SK-N-SH (cell line): Measurements from ENCODE around the gene PEMT. TPM values are rescaled to one million over a fixed set of nuclear protein-coding genes. Genes with fewer than 3 reads are reported as not detected.

Experiments used
- CTCF ChIA-PET: fragments of 300-600, 350-600 bp; formaldehyde crosslinking; extraction: SDS; loops from one replicate; lab custom pipeline; 2021; lab: Yijun Ruan, JAX
- POLR2A ChIA-PET: fragments of 350-600 bp; sonication (Branson Sonifier 250); formaldehyde crosslinking; extraction: SDS; loops from one replicate; lab custom pipeline; 2020; ENCODE audit warnings: antibody characterized with exemption, inconsistent platforms; lab: Yijun Ruan, JAX
- DNase-seq: peaks from one replicate; pipeline ENCODE4 v3.0.0; 2012
- H2AFZ ChIP-seq: fragments of 200-600 bp; sonication (generic); 2 replicates; pipeline ENCODE4 v1.8.1; 2016; ENCODE audit warnings: antibody characterized with exemption, mild to moderate bottlenecking, low read depth
- H3F3A ChIP-seq: fragments of 200-600 bp; sonication (generic); replicated peaks from 2 replicates; pipeline ENCODE3; 2016; ENCODE audit warnings: antibody characterized with exemption, mild to moderate bottlenecking; ENCODE audit not compliant: insufficient read depth
- H3K27ac ChIP-seq, 2 experiments: fragments of 200-500 bp in 1 of 2; fragments of 200-600 bp in 1 of 2; sonication (Bioruptor generic) in 1 of 2; sonication (generic), shearing (Covaris generic) in 1 of 2; 2 replicates each; pipeline versions ENCODE4 v1.5.1 to v1.6.1; 2014 to 2016; ENCODE audit warnings: low read depth in 2 of 2, inconsistent platforms in 1 of 2, low read length in 1 of 2, mild to moderate bottlenecking in 1 of 2, mixed read lengths in 1 of 2
- H3K27me3 ChIP-seq: fragments of 200-600 bp; sonication (generic), shearing (Covaris generic); 2 replicates; pipeline ENCODE4 v1.6.1; 2016; ENCODE audit warnings: mixed run types; ENCODE audit not compliant: insufficient read depth
- H3K36me3 ChIP-seq, 2 experiments: fragments of 200-500 bp in 1 of 2; fragments of 200-600 bp in 1 of 2; sonication (Bioruptor generic) in 1 of 2; sonication (generic) in 1 of 2; replicated peaks in 1 of 2; 2 replicates each; pipeline versions ENCODE3 to v1.5.1; 2014 to 2016; ENCODE audit warnings: low read length in 1 of 2, mild to moderate bottlenecking in 1 of 2; ENCODE audit not compliant: insufficient read depth in 2 of 2, control insufficient read depth in 1 of 2
- H3K4me1 ChIP-seq, 2 experiments: fragments of 200-500 bp in 1 of 2; fragments of 200-600 bp in 1 of 2; sonication (Bioruptor generic) in 1 of 2; sonication (generic), shearing (Covaris generic) in 1 of 2; 2 replicates each; pipeline versions ENCODE4 v1.5.1 to v1.6.1; 2014 to 2016; ENCODE audit warnings: low read depth in 1 of 2, low read length in 1 of 2, mixed run types in 1 of 2; ENCODE audit not compliant: insufficient read depth in 2 of 2, control insufficient read depth in 1 of 2
- H3K4me2 ChIP-seq: fragments of 200-600 bp; sonication (generic), shearing (Covaris generic); 2 replicates; pipeline ENCODE4 v1.6.1; 2017; ENCODE audit warnings: mixed run types
- H3K4me3 ChIP-seq, 2 experiments: fragments of 200-500 bp in 1 of 2; fragments of 200-600 bp in 1 of 2; sonication (Bioruptor generic) in 1 of 2; sonication (generic), shearing (Covaris generic) in 1 of 2; 2 replicates each; pipeline versions ENCODE4 v1.5.1 to v1.8.1; 2014 to 2016; ENCODE audit warnings: low read depth in 2 of 2, inconsistent platforms in 1 of 2, low read length in 1 of 2, mild to moderate bottlenecking in 1 of 2, mixed read lengths in 1 of 2, moderate library complexity in 1 of 2
- H3K79me2 ChIP-seq: fragments of 200-600 bp; sonication (generic); 2 replicates; pipeline ENCODE4 v1.8.1; 2017; ENCODE audit warnings: mild to moderate bottlenecking; ENCODE audit not compliant: insufficient read depth
- H3K9ac ChIP-seq: fragments of 200-600 bp; sonication (generic); 2 replicates; pipeline ENCODE4 v1.6.1; 2017; ENCODE audit warnings: mixed run types
- H3K9me2 ChIP-seq: fragments of 200-600 bp; sonication (generic); 2 replicates; pipeline ENCODE4 v1.6.1; 2017; ENCODE audit warnings: mixed run types
- H3K9me3 ChIP-seq: fragments of 200-600 bp; sonication (generic); 2 replicates; pipeline ENCODE4 v1.6.1; 2017; ENCODE audit warnings: mixed run types, mild to moderate bottlenecking, moderate library complexity
- H4K20me1 ChIP-seq: fragments of 200-600 bp; sonication (generic); 2 replicates; pipeline ENCODE4 v1.6.1; 2017; ENCODE audit warnings: mild to moderate bottlenecking, mixed run types; ENCODE audit not compliant: insufficient read depth
- CHD2 ChIP-seq: fragments of 150-350 bp; IDR thresholded peaks from 2 replicates; pipeline ENCODE4 v1.6.1; 2018; ENCODE audit warnings: low read length; ENCODE audit not compliant: partially characterized antibody
- EP300 ChIP-seq, 2 experiments: IDR thresholded peaks; 2 replicates each; pipeline versions ENCODE4 v1.4.0 to v1.6.1; 2012; ENCODE audit warnings: borderline replicate concordance in 1 of 2, low read depth in 1 of 2, low read length in 1 of 2
- EZH2phosphoT487 ChIP-seq: fragments of 200-600 bp; sonication (generic); IDR thresholded peaks from 2 replicates; pipeline ENCODE4 v1.6.1; 2017; ENCODE audit warnings: low read depth, mixed run types, mild to moderate bottlenecking, antibody characterized with exemption, moderate library complexity, borderline replicate concordance
- FOSL2 ChIP-seq: IDR thresholded peaks from 2 replicates; pipeline ENCODE4 v1.4.0; 2012; ENCODE audit warnings: low read depth, mild to moderate bottlenecking, moderate library complexity, borderline replicate concordance
- GABPA ChIP-seq: IDR thresholded peaks from 2 replicates; pipeline ENCODE4 v1.4.0; 2012; ENCODE audit warnings: low read depth, mild to moderate bottlenecking
- GATA2 ChIP-seq: sonication (generic); formaldehyde crosslinking; IDR thresholded peaks from 2 replicates; pipeline ENCODE4 v1.5.0; 2020; ENCODE audit warnings: mild to moderate bottlenecking, missing genetic modification reagents
- JUND ChIP-seq: IDR thresholded peaks from 2 replicates; pipeline ENCODE4 v1.4.0; 2012
- MXI1 ChIP-seq: IDR thresholded peaks from 2 replicates; pipeline ENCODE4 v1.6.1; 2012; ENCODE audit warnings: mild to moderate bottlenecking, low read depth, low read length, improper control_type of control experiment
- NFIC ChIP-seq: IDR thresholded peaks from 2 replicates; pipeline ENCODE4 v1.4.0; 2012; ENCODE audit warnings: borderline replicate concordance
- POLR2AphosphoS5 ChIP-seq: IDR thresholded peaks from 2 replicates; pipeline ENCODE4 v1.6.1; 2012; ENCODE audit warnings: low read depth, low read length
- SMC3 ChIP-seq: IDR thresholded peaks from 2 replicates; pipeline ENCODE4 v1.6.1; 2012; ENCODE audit warnings: low read depth, low read length, improper control_type of control experiment
- TCF12 ChIP-seq: IDR thresholded peaks from 2 replicates; pipeline ENCODE4 v1.4.0; 2012
- YY1 ChIP-seq: IDR thresholded peaks from 2 replicates; pipeline ENCODE4 v1.4.0; 2012; ENCODE audit warnings: low read depth, mild to moderate bottlenecking
- WGBS: methylation state at CpG from one replicate; pipeline ENCODE4 v1.1.6; 2017; ENCODE audit warnings: low lambda C conversion rate; 5-methylcytosine and 5-hydroxymethylcytosine counted together
- polyA plus RNA-seq, 3 experiments: library from polyadenylated mRNA; depleted of rRNA; stranded (reverse); fragments of >200 nt; gene quantifications; 2 replicates each; pipeline ENCODE4 v1.2.3, GENCODE V29; 2012
- TF ChIP-seq, protein P1 (sequence below): IDR thresholded peaks from 2 replicates; pipeline ENCODE4 v1.4.0; 2012; ENCODE audit warnings: low read depth, borderline replicate concordance
- TF ChIP-seq, protein P2 (sequence below): IDR thresholded peaks from 2 replicates; pipeline ENCODE4 v1.4.0; 2012; ENCODE audit warnings: low read depth, borderline replicate concordance
- TF ChIP-seq, protein P3 (sequence below): IDR thresholded peaks from 2 replicates; pipeline ENCODE4 v1.4.0; 2012; ENCODE audit warnings: low read depth
- TF ChIP-seq, protein P4 (sequence below): IDR thresholded peaks from 2 replicates; pipeline ENCODE4; 2012

The PEMT gene
- polyA plus RNA-seq, 1 of the 3 experiments (the other 2 are of a cell fraction) = 52.8 TPM

DNA sequence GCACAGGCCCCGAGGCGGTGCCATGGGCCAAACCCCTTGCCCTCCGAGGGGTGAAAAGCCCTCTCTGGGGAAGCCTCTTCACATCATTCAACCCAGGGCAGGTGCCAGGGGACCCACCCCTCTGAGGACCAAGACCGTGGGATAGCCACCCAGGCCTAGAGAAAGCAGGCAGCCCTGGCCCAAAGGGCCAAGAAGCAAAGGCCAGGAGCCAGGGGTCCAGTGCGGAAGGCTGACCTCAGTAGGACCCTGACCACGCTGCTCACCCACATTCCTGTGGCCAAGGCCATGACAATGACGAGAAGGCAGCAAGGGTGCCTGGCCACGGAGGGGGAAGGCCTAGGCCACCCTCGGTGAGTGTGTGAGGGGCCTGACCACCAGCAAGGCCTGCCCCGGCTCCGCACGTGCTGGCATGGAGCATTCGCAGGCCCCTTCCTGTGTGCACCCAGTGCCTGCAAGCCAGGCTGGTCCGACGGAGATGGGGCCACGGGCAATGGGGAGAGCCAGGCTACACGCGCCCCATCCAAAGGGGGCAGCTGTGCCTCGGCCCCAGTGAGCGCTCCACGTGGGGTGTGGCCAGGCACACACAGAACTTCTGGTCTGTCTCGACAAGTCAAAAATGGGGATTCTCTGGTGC, 70.8 kb downstream of the PEMT start:
- ChIA-PET CTCF (interaction anchor here (0.8 to 8.3 kb wide), 2 partner anchors 24 to 48 kb away, joined by 4 to 42 read pairs; no protein-coding TSS in a partner anchor), POLR2A (no interaction called here)
- Histone ChIP-seq H3K27me3 (no peaks in the 10 kb centered on the region), H3K4me2 (no peak overlapping the region), H3K4me3 (no peak overlapping the region), H3K36me3 (no peaks in the 10 kb centered on the region), H3F3A (no peaks in the 10 kb centered on the region), H3K9me2 (no peaks in the 10 kb centered on the region), H4K20me1 (0 out of 2 replicates have a peak, but pooled peaks cover 3% of the 10 kb centered on the region), H3K4me1 (peaks cover 0 to 25% of the 10 kb centered on the region in 2 experiments; a peak in 1 of 4 replicates), H2AFZ (no peak overlapping the region), H3K27ac (no peak overlapping the region), H3K79me2 (no peaks in the 10 kb centered on the region), H3K9ac (no peak overlapping the region), H3K9me3 (no peaks in the 10 kb centered on the region)
- 95% methylated on average over 4 of the region's 22 CpGs for WGBS
- TF ChIP-seq FOSL2 = no peak
- TF ChIP-seq, protein P1, sequence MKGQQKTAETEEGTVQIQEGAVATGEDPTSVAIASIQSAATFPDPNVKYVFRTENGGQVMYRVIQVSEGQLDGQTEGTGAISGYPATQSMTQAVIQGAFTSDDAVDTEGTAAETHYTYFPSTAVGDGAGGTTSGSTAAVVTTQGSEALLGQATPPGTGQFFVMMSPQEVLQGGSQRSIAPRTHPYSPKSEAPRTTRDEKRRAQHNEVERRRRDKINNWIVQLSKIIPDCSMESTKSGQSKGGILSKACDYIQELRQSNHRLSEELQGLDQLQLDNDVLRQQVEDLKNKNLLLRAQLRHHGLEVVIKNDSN = no peak
- TF ChIP-seq, protein P2, sequence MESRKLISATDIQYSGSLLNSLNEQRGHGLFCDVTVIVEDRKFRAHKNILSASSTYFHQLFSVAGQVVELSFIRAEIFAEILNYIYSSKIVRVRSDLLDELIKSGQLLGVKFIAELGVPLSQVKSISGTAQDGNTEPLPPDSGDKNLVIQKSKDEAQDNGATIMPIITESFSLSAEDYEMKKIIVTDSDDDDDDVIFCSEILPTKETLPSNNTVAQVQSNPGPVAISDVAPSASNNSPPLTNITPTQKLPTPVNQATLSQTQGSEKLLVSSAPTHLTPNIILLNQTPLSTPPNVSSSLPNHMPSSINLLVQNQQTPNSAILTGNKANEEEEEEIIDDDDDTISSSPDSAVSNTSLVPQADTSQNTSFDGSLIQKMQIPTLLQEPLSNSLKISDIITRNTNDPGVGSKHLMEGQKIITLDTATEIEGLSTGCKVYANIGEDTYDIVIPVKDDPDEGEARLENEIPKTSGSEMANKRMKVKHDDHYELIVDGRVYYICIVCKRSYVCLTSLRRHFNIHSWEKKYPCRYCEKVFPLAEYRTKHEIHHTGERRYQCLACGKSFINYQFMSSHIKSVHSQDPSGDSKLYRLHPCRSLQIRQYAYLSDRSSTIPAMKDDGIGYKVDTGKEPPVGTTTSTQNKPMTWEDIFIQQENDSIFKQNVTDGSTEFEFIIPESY = no peak
- TF ChIP-seq GATA2 = no peak
- no peak for TF ChIP-seq TCF12
- TF ChIP-seq, protein P3, sequence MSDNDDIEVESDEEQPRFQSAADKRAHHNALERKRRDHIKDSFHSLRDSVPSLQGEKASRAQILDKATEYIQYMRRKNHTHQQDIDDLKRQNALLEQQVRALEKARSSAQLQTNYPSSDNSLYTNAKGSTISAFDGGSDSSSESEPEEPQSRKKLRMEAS = no peak
- no peak for TF ChIP-seq GABPA
- TF ChIP-seq, protein P4, sequence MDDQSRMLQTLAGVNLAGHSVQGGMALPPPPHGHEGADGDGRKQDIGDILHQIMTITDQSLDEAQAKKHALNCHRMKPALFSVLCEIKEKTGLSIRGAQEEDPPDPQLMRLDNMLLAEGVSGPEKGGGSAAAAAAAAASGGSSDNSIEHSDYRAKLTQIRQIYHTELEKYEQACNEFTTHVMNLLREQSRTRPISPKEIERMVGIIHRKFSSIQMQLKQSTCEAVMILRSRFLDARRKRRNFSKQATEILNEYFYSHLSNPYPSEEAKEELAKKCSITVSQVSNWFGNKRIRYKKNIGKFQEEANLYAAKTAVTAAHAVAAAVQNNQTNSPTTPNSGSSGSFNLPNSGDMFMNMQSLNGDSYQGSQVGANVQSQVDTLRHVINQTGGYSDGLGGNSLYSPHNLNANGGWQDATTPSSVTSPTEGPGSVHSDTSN = no peak
- TF ChIP-seq YY1 = no peak
- no peak for TF ChIP-seq SMC3
- no peak for TF ChIP-seq CHD2
- TF ChIP-seq EP300 (IDR thresholded peaks at IDR 0.05; ENCODE audit: borderline replicate concordance in 1 of 2, low read depth in 1 of 2, low read length in 1 of 2) = no peak
- TF ChIP-seq JUND = no peak
- TF ChIP-seq POLR2AphosphoS5 = no peak
- no peak for TF ChIP-seq MXI1
- no peak for TF ChIP-seq NFIC
- TF ChIP-seq EZH2phosphoT487 = no peak
- no peak for DNase-seq
